K562 (cell line): ENCODE results near the gene TLCD1. TPM values are rescaled to one million over a fixed set of nuclear protein-coding genes. Genes with fewer than 3 reads are reported as not detected.

Experiments used
- BDP1 ChIP-seq: IDR thresholded peaks from 3 replicates; pipeline ENCODE4 v1.6.1; 2011; ENCODE audit not compliant: insufficient read length, insufficient read depth
- CCAR2 ChIP-seq: fragments of 200-400 bp; formaldehyde crosslinking; IDR thresholded peaks from 2 replicates; pipeline ENCODE4 v1.6.1; 2017; ENCODE audit warnings: mild to moderate bottlenecking, low read depth, low read length
- HDAC3 ChIP-seq: fragments of 450-650 bp; IDR thresholded peaks from 2 replicates; pipeline ENCODE4 v1.6.1; 2018; ENCODE audit warnings: borderline replicate concordance, mild to moderate bottlenecking, moderate library complexity; ENCODE audit not compliant: partially characterized antibody
- MCM7 ChIP-seq, 2 experiments: fragments of 450-650 bp; IDR thresholded peaks; 2 replicates each; pipeline ENCODE4 v1.6.1; 2016 to 2018
- MYNN ChIP-seq, 2 experiments: sonication (generic); formaldehyde crosslinking in 1 of 2; IDR thresholded peaks; 2 replicates each; pipeline versions ENCODE4 v1.5.0 to v1.6.1; 2016 to 2020; ENCODE audit warnings: antibody characterized with exemption in 1 of 2, missing genetic modification reagents in 1 of 2
- NR3C1 ChIP-seq: sonication (generic); formaldehyde crosslinking; IDR thresholded peaks from 2 replicates; pipeline ENCODE4 v1.8.1; 2022; ENCODE audit warnings: missing genetic modification reagents
- SIX5 ChIP-seq, 2 experiments: IDR thresholded peaks; 2 replicates each; pipeline ENCODE4 v1.6.1; 2011; ENCODE audit warnings: low read length in 2 of 2, borderline replicate concordance in 1 of 2, low read depth in 1 of 2, mild to moderate bottlenecking in 1 of 2, moderate library complexity in 1 of 2; ENCODE audit not compliant: insufficient read depth in 1 of 2
- SMAD2 ChIP-seq: fragments of 150-350 bp; IDR thresholded peaks from 2 replicates; pipeline ENCODE4 v1.6.1; 2014; ENCODE audit warnings: low read depth, mild to moderate bottlenecking, low read length
- STAG1 ChIP-seq: sonication (generic); formaldehyde crosslinking; IDR thresholded peaks from 2 replicates; pipeline ENCODE4 v1.5.0; 2020; ENCODE audit warnings: missing genetic modification reagents, borderline replicate concordance
- ZFPM2 ChIP-seq: fragments of 250-450 bp; sonication (Bioruptor Pico); IDR thresholded peaks from 2 replicates; pipeline ENCODE4 v1.5.1; 2022; ENCODE audit warnings: mild to moderate bottlenecking
- ZNF316 ChIP-seq: fragments of 450-650 bp; IDR thresholded peaks from 2 replicates; pipeline ENCODE4 v1.6.1; 2016
- polyA plus RNA-seq, 8 experiments: library from polyadenylated mRNA; depleted of rRNA in 4 of 8; stranded (reverse) in 5 of 8; unstranded in 3 of 8; fragments of >200 nt; fragmentation: Nextera tagmentation in 2 of 8; fragmentation: Illumina TruSeq in 1 of 8; extraction: Ambion mirVana in 2 of 8; extraction: Trizol in 1 of 8; gene quantifications; 2 replicates each; pipeline versions ENCODE4 v1.2.1 to v1.2.3, GENCODE V29; 2011 to 2014; ENCODE audit warnings: inconsistent platforms in 1 of 8, missing spikeins in 1 of 8
- total RNA-seq, 7 experiments: library from RNA; depleted of rRNA in 6 of 7; stranded (reverse); fragments of >200 nt in 6 of 7; fragmentation: Illumina TruSeq in 2 of 7; extraction: Trizol in 2 of 7; gene quantifications; 2 replicates each; pipeline versions ENCODE4 v1.2.1 to v1.2.3, GENCODE V29; 2011 to 2021; ENCODE audit warnings: low replicate concordance in 1 of 7
- TF ChIP-seq, protein P1 (sequence below), 2 experiments: fragments of 450-650 bp in 1 of 2; sonication (generic) in 1 of 2; formaldehyde crosslinking in 1 of 2; IDR thresholded peaks in 1 of 2; conservative IDR thresholded peaks in 1 of 2; 2 replicates each; pipeline versions ENCODE4 v1.6.1 to v1.8.1; 2016 to 2023; ENCODE audit warnings: mild to moderate bottlenecking in 2 of 2, moderate library complexity in 2 of 2, inconsistent platforms in 1 of 2, missing genetic modification reagents in 1 of 2
- TF ChIP-seq, protein P2 (sequence below): fragments of 450-650 bp; IDR thresholded peaks from 2 replicates; pipeline ENCODE4 v1.6.1; 2014; ENCODE audit warnings: low read depth, mild to moderate bottlenecking, moderate library complexity, borderline replicate concordance
- TF ChIP-seq, protein P3 (sequence below): fragments of 250-450 bp; sonication (Bioruptor Pico); IDR thresholded peaks from 2 replicates; pipeline ENCODE4 v1.8.0; 2021; ENCODE audit warnings: borderline replicate concordance, mild to moderate bottlenecking, moderate library complexity; ENCODE audit not compliant: poor library complexity, severe bottlenecking
- TF ChIP-seq, protein P4 (sequence below): fragments of 250-450 bp; sonication (Bioruptor Pico); IDR thresholded peaks from 2 replicates; pipeline ENCODE4 v1.8.0; 2022; ENCODE audit warnings: moderate library complexity, mild to moderate bottlenecking, inconsistent platforms
- TF ChIP-seq, protein P5 (sequence below): fragments of 450-650 bp; IDR thresholded peaks from 2 replicates; pipeline ENCODE4 v1.6.1; 2016; ENCODE audit warnings: missing biosample characterization, missing genetic modification characterization
- TF ChIP-seq, protein P6 (sequence below): fragments of 450-650 bp; IDR thresholded peaks from 2 replicates; pipeline ENCODE4 v1.6.1; 2017; ENCODE audit warnings: antibody characterized with exemption
- TF ChIP-seq, protein P7 (sequence below): fragments of 250-450 bp; sonication (Bioruptor Pico); IDR thresholded peaks from 2 replicates; pipeline ENCODE4 v1.8.0; 2022; ENCODE audit warnings: moderate library complexity, mild to moderate bottlenecking, inconsistent platforms

Gene TLCD1
- total and polyA plus RNA-seq, 9 of the 15 experiments (the other 6 are each of a cell fraction or from before 2014, with no cell fraction given) = 6.8 to 37.7 (median 21.7) TPM

DNA sequence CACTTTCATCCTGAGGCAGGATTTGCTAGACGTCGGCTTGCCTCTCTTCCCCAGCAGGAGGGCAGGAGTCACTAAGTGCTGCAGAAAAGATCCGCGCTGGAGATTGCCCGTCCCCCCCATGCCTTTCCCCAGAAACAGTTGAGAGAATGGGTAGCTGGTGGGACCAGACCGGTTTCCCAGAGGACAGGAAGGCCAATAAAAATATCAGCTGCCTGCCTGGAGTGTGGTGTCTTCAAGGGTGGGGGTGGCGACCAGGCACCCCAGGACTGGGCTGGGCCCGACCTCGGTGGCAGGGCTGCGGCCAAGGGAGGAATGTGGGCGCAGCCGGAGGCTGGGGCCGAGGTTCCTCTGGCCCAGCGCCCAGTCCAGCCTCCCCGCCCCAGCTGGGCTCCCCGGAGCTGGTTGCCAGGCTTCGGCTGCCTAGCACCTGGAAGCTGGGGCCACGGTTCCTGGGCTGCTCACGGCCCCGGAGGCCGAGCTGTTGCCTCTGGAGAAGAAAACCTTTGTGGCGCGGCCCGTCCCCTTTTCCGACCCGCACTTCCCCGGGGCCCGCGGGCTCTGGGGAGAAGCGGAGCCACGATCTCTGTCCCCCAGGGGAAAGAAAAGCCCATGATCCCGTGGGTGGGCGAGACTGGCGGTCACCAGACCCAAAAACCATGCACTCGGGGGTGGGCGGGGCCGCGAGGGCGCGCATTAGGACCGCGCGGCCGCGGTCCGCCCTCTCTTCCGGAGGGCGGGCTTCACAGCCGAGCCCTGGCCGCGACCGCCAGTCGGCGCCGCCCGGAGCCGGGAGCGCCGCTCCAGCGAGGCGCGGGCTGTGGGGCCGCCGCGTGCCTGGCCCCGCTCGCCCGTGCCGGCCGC is 17.4 kb upstream of the TLCD1 start, which contains the start of gene TRAF4 (continued):
- TF ChIP-seq, protein P1, sequence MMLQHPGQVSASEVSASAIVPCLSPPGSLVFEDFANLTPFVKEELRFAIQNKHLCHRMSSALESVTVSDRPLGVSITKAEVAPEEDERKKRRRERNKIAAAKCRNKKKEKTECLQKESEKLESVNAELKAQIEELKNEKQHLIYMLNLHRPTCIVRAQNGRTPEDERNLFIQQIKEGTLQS (IDR thresholded peaks at IDR 0.05) = no peak
- TF ChIP-seq, protein P1 (CRISPR knock-in tag; conservative IDR thresholded peaks at IDR 0.05) = no peak
- TF ChIP-seq, protein P2, sequence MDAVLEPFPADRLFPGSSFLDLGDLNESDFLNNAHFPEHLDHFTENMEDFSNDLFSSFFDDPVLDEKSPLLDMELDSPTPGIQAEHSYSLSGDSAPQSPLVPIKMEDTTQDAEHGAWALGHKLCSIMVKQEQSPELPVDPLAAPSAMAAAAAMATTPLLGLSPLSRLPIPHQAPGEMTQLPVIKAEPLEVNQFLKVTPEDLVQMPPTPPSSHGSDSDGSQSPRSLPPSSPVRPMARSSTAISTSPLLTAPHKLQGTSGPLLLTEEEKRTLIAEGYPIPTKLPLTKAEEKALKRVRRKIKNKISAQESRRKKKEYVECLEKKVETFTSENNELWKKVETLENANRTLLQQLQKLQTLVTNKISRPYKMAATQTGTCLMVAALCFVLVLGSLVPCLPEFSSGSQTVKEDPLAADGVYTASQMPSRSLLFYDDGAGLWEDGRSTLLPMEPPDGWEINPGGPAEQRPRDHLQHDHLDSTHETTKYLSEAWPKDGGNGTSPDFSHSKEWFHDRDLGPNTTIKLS = peak; percentile 31
- TF ChIP-seq MCM7 (IDR thresholded peaks at IDR 0.05) (no peak), MYNN (IDR thresholded peaks at IDR 0.05) (peak; percentile 93), MYNN (CRISPR knock-in tag; IDR thresholded peaks at IDR 0.05) (peak; percentile 82), ZNF316 (no peak), CCAR2 (no peak), SMAD2 (no peak), SIX5 (IDR thresholded peaks at IDR 0.05; ENCODE audit: borderline replicate concordance in 1 of 2, insufficient read depth in 1 of 2, low read depth in 1 of 2, low read length in 2 of 2) (no peak), HDAC3 (no peak), BDP1 (no peak), NR3C1 (CRISPR knock-in tag) (no peak), ZFPM2 (CRISPR knock-in tag) (no peak), STAG1 (no peak)
- TF ChIP-seq, protein P3, sequence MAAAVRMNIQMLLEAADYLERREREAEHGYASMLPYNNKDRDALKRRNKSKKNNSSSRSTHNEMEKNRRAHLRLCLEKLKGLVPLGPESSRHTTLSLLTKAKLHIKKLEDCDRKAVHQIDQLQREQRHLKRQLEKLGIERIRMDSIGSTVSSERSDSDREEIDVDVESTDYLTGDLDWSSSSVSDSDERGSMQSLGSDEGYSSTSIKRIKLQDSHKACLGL = no peak
- TF ChIP-seq, protein P4, sequence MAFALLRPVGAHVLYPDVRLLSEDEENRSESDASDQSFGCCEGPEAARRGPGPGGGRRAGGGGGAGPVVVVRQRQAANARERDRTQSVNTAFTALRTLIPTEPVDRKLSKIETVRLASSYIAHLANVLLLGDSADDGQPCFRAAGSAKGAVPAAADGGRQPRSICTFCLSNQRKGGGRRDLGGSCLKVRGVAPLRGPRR (CRISPR knock-in tag) = no peak
- TF ChIP-seq, protein P5, sequence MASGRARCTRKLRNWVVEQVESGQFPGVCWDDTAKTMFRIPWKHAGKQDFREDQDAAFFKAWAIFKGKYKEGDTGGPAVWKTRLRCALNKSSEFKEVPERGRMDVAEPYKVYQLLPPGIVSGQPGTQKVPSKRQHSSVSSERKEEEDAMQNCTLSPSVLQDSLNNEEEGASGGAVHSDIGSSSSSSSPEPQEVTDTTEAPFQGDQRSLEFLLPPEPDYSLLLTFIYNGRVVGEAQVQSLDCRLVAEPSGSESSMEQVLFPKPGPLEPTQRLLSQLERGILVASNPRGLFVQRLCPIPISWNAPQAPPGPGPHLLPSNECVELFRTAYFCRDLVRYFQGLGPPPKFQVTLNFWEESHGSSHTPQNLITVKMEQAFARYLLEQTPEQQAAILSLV (tag) = no peak
- TF ChIP-seq, protein P6, sequence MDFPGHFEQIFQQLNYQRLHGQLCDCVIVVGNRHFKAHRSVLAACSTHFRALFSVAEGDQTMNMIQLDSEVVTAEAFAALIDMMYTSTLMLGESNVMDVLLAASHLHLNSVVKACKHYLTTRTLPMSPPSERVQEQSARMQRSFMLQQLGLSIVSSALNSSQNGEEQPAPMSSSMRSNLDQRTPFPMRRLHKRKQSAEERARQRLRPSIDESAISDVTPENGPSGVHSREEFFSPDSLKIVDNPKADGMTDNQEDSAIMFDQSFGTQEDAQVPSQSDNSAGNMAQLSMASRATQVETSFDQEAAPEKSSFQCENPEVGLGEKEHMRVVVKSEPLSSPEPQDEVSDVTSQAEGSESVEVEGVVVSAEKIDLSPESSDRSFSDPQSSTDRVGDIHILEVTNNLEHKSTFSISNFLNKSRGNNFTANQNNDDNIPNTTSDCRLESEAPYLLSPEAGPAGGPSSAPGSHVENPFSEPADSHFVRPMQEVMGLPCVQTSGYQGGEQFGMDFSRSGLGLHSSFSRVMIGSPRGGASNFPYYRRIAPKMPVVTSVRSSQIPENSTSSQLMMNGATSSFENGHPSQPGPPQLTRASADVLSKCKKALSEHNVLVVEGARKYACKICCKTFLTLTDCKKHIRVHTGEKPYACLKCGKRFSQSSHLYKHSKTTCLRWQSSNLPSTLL = no peak
- TF ChIP-seq, protein P7, sequence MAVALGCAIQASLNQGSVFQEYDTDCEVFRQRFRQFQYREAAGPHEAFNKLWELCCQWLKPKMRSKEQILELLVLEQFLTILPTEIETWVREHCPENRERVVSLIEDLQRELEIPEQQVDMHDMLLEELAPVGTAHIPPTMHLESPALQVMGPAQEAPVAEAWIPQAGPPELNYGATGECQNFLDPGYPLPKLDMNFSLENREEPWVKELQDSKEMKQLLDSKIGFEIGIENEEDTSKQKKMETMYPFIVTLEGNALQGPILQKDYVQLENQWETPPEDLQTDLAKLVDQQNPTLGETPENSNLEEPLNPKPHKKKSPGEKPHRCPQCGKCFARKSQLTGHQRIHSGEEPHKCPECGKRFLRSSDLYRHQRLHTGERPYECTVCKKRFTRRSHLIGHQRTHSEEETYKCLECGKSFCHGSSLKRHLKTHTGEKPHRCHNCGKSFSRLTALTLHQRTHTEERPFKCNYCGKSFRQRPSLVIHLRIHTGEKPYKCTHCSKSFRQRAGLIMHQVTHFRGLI (CRISPR knock-in tag) = no peak
